ENCODE measurements around the gene MYO9A. TPM values are rescaled to one million over a fixed set of nuclear protein-coding genes. Genes with fewer than 3 reads are reported as not detected.

Gene MYO9A
- polyA plus RNA-seq, 1 donor = 30.9 TPM

- DNase-seq (ENCODE audit: low read depth) = no peak
Measured at GRCh38 chr15:71781965-71782265, 336.0 kb downstream of the MYO9A start.

- DNase-seq (ENCODE audit: low read depth) = no peak
Measured at GRCh38 chr15:71781179-71781964, 336.6 kb downstream of the MYO9A start.

GRCh38 chr15:71780115-71780976 lies 337.6 kb downstream of the MYO9A start:
- no peak for DNase-seq (ENCODE audit: low read depth)

- no peak for DNase-seq (ENCODE audit: low read depth)
Measured at GRCh38 chr15:71779073-71779797, 338.7 kb downstream of the MYO9A start.

- DNase-seq (ENCODE audit: low read depth) = no peak
Measured at GRCh38 chr15:71777216-71777943, 340.6 kb downstream of the MYO9A start.

- DNase-seq (ENCODE audit: low read depth) = no peak
Measured at GRCh38 chr15:71776304-71776703, 341.6 kb downstream of the MYO9A start.

GRCh38 chr15:71775856-71776255 lies 342.1 kb downstream of the MYO9A start:
- DNase-seq (ENCODE audit: low read depth) = no peak

- DNase-seq (ENCODE audit: low read depth) = no peak
Measured at GRCh38 chr15:71773206-71773859, 344.6 kb downstream of the MYO9A start.

Other genes starting within 250 kb of the MYO9A start
- gene SENP8, start 253 bp upstream of the MYO9A start, polyA plus RNA-seq (ENCODE audit: insufficient read length) = 5.9 TPM
- 2.5 TPM for gene GRAMD2A, start 79.6 kb upstream of the MYO9A start, polyA plus RNA-seq (ENCODE audit: insufficient read length)
- 886 TPM for gene PKM, start 113.0 kb upstream of the MYO9A start, polyA plus RNA-seq (ENCODE audit: insufficient read length)
- 68.0 TPM for gene PARP6, start 154.4 kb upstream of the MYO9A start, polyA plus RNA-seq (ENCODE audit: insufficient read length)
- 1.7 TPM for gene CELF6, start 202.0 kb upstream of the MYO9A start, polyA plus RNA-seq (ENCODE audit: insufficient read length)